Measurements from ENCODE around the gene SYAP1. TPM values are rescaled to one million over a fixed set of nuclear protein-coding genes. Genes with fewer than 3 reads are reported as not detected.

SYAP1 gene, protein sequence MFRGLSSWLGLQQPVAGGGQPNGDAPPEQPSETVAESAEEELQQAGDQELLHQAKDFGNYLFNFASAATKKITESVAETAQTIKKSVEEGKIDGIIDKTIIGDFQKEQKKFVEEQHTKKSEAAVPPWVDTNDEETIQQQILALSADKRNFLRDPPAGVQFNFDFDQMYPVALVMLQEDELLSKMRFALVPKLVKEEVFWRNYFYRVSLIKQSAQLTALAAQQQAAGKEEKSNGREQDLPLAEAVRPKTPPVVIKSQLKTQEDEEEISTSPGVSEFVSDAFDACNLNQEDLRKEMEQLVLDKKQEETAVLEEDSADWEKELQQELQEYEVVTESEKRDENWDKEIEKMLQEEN
- total RNA-seq (2021; fragmentation: NEBNext Ultra II Directional; extraction: Animal tissue kit (Norgen Biotek cat#: 25700)) (20.3 and 22.8 TPM in 2 replicates), polyA plus RNA-seq (2011; rRNA removed) (2.7 and 2.9 TPM in 2 replicates), polyA minus RNA-seq (2011; rRNA and poly(A)+ RNA removed) (4.1 and 4.9 TPM in 2 replicates)
- polyA plus RNA-seq (2011; cell fraction: cytosol; rRNA removed) = 5.2 TPM
- 3.9 TPM for polyA plus RNA-seq (2011; cell fraction: nucleus; rRNA removed)
- polyA plus RNA-seq (2012, experiment 1 of 2) = 9.4 to 13.2 TPM (median 10.0 TPM) in 4 replicates
- polyA plus RNA-seq (2012, experiment 2 of 2) = 2.3 TPM
- polyA plus RNA-seq (2013, experiment 1 of 2) = 12.9 TPM
- 12.8 TPM for polyA plus RNA-seq (2013, experiment 2 of 2)
- 3.5 TPM for polyA minus RNA-seq (2011; cell fraction: cytosol; rRNA and poly(A)+ RNA removed)
- polyA minus RNA-seq (2011; cell fraction: nucleus; rRNA and poly(A)+ RNA removed) = 6.3 TPM
- long read RNA-seq, experiment 1, full-length matches to known transcripts = 11 of 25 reads
- long read RNA-seq, experiment 1, partial matches to known transcripts = 6 of 25 reads
- long read RNA-seq, experiment 1, other reads (novel, unspliced or antisense) = 8 of 25 reads
- long read RNA-seq, experiment 2, full-length matches to known transcripts = 119 of 126 reads
- long read RNA-seq, experiment 2, partial matches to known transcripts = 2 of 126 reads
- long read RNA-seq, experiment 2, other reads (novel, unspliced or antisense) = 5 of 126 reads

DNA sequence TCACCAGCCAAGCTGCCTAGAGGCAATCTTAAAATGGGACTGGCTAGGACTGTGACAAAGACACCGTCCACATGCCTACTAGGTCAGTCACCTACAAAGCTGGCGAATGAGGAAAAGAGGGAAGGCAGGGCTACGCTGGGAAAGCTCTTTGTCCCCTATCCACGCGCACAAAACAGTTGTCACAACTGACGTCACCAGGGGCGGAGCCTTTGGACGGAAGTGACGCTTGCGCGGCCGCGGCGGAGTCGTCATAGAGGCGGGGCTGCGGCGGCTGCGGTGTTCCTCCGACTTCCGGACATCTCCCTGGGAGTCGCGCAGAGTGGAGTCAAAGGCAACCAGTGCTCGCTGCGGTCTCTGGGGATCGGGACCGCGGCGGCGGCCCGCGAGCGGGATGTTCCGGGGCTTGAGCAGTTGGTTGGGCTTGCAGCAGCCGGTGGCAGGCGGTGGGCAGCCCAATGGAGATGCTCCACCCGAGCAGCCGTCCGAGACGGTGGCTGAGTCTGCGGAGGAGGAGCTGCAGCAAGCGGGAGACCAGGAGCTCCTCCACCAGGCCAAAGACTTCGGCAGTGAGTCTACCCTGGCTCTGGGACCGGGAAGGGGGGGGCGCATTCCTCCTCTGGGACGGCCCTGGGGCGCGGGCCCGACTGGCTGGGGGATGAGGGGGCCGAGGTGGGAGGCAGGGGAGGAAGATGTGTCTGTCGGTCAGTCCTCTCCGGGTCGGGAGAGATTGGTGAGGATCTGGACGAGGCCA, at the start of gene SYAP1:
TSS of gene SYAP1 (plus strand) at position 279 of the 751 bp plus-strand sequence. CDS start at position 392, 113 bp downstream.
- Histone ChIP-seq H3K4ac (replicated peaks; ENCODE audit: insufficient read length, low read depth, low read length) (peak within 1 kb of the TSS; percentile 91), H2BK20ac (ENCODE audit: low read length) (no peak within 1 kb of the TSS), H3K9ac (replicated peaks in 1 of 4; ENCODE audit: extremely low read depth in 1 of 4, low read depth in 3 of 4, low read length in 3 of 4) (peak within 1 kb of the TSS; percentile 83 to 97 (median 92)), H3K18ac (ENCODE audit: extremely low read depth, low read length) (peak within 1 kb of the TSS; percentile 60), H3K79me2 (ENCODE audit: control insufficient read depth in 1 of 2, insufficient read depth in 2 of 2, low read length in 2 of 2) (peaks cover 6 to 49% of the 10 kb centered on the region in 2 experiments; a peak in 3 of 4 replicates), H2AFZ (ENCODE audit: low read length) (no peak within 1 kb of the TSS), H4K20me1 (replicated peaks in 1 of 2; ENCODE audit: control insufficient read depth in 1 of 2, insufficient read depth in 2 of 2, low read length in 2 of 2) (peaks cover 2 to 3% of the 10 kb centered on the region in 2 experiments), H3K79me1 (ENCODE audit: low read depth, low read length) (peaks cover 3% of the 10 kb centered on the region; the same call in 1 of the 2 replicates), H3K56ac (replicated peaks; ENCODE audit: insufficient read length, low read depth, low read length) (peak within 1 kb of the TSS; percentile 46), H2BK120ac (replicated peaks; ENCODE audit: low read depth, low read length) (peak within 1 kb of the TSS; percentile 43), H3K27me3 (replicated peaks in 1 of 4; ENCODE audit: control insufficient read depth in 3 of 4, extremely low read depth in 1 of 4, insufficient read depth in 3 of 4, low read length in 3 of 4) (no peaks in the 10 kb centered on the region), H3K4me2 (ENCODE audit: insufficient read depth in 1 of 2, low read depth in 2 of 2, low read length in 2 of 2) (peak within 1 kb of the TSS; percentile 87 to 91), H2BK15ac (ENCODE audit: low read length) (no peak within 1 kb of the TSS), H3K36me3 (ENCODE audit: control insufficient read depth in 2 of 4, insufficient read depth in 4 of 4, low read length in 3 of 4) (no peaks in the 10 kb centered on the region), H3K4me3 (ENCODE audit: extremely low read depth in 1 of 4, insufficient read depth in 2 of 4, low read depth in 3 of 4, low read length in 4 of 4) (peak within 1 kb of the TSS; percentile 64 to 98 (median 80)), H3K4me1 (replicated peaks in 1 of 4; ENCODE audit: control insufficient read depth in 3 of 4, insufficient read depth in 4 of 4, low read length in 3 of 4) (no peaks in the 10 kb centered on the region), H3K23ac (ENCODE audit: insufficient read length) (no peak within 1 kb of the TSS), H2BK5ac (ENCODE audit: low read depth, low read length) (peak within 1 kb of the TSS; percentile 93), H2BK12ac (ENCODE audit: low read depth, low read length) (peak within 1 kb of the TSS; percentile 92; the same call in 1 of the 2 replicates), H4K5ac (ENCODE audit: insufficient read length, low read depth, low read length) (peak within 1 kb of the TSS; percentile 72), H3K9me3 (ENCODE audit: insufficient read depth in 2 of 2, low read depth in 1 of 2, low read length in 1 of 2) (no peaks in the 10 kb centered on the region), H3K23me2 (ENCODE audit: low read depth, low read length) (peaks cover 5% of the 10 kb centered on the region; the same call in 1 of the 2 replicates), H2AK5ac (ENCODE audit: low read depth, low read length) (0 out of 2 replicates have a peak within 1 kb of the TSS, but pooled peaks have one; percentile 53), H4K8ac (ENCODE audit: extremely low read depth, insufficient read depth, low read length) (peak within 1 kb of the TSS; percentile 98; the same call in 1 of the 2 replicates), H3K14ac (ENCODE audit: insufficient read length) (no peak within 1 kb of the TSS), H3K27ac (ENCODE audit: low read depth, low read length) (peak within 1 kb of the TSS; percentile 97), H4K91ac (replicated peaks; ENCODE audit: insufficient read length, low read length) (peak within 1 kb of the TSS; percentile 54)
- 1% methylated on average over 10 of the region's 54 CpGs; no CpG with 5 or more reads in 1 of the 2 experiments for WGBS, 2 experiments (ENCODE audit: extremely low coverage in 1 of 2, insufficient coverage in 1 of 2, insufficient read length in 1 of 2, insufficient replicate concordance in 2 of 2, low coverage in 1 of 2, low lambda C conversion rate in 2 of 2, missing lambda C conversion rate in 1 of 2)
- DNase-seq (ENCODE audit: low read depth in 1 of 2, low spot score in 2 of 2) (peak; percentile 70 to 95), FAIRE-seq (peak; percentile 71)
- ChIA-PET CTCF (ENCODE audit: partially characterized antibody) (interaction anchor here (0.5 to 1.2 kb wide), 2 partner anchors 88 to 728 kb away, joined by 3 to 5 read pairs; no protein-coding TSS in a partner anchor), POLR2A (ENCODE audit: partially characterized antibody) (interaction anchor here (0.6 to 2.2 kb wide), 20 partner anchors 8 to 1245 kb away, joined by 3 to 7 read pairs (median 4); no protein-coding TSS in a partner anchor)
- TF ChIP-seq KDM4A (IDR thresholded peaks at IDR 0.05; ENCODE audit: low read depth, low read length, severe bottlenecking) (peak; percentile 52), RNF2 (IDR thresholded peaks at IDR 0.05; ENCODE audit: borderline replicate concordance, low read depth, low read length, missing control alignments, poor library complexity, severe bottlenecking) (no peak), NANOG (IDR thresholded peaks at IDR 0.05; ENCODE audit: insufficient read depth, low read depth, low read length, poor library complexity, severe bottlenecking) (no peak), POLR2AphosphoS5 (IDR thresholded peaks at IDR 0.05; ENCODE audit: low read depth, low read length) (peak; percentile 99), HDAC6 (IDR thresholded peaks at IDR 0.05; ENCODE audit: low read depth, low read length) (no peak)
